Measurements from ENCODE around the gene ACTR1B. TPM values are rescaled to one million over a fixed set of nuclear protein-coding genes. Genes with fewer than 3 reads are reported as not detected.
"Not testable (repeated sequence)": the region's sequence is repeated elsewhere in the genome, so short reads cannot be mapped to it uniquely, and the experiment has no call there.

Gene ACTR1B
- total and polyA plus RNA-seq, 8 donors = 43.1 to 67.2 (median 51.3) TPM

DNA sequence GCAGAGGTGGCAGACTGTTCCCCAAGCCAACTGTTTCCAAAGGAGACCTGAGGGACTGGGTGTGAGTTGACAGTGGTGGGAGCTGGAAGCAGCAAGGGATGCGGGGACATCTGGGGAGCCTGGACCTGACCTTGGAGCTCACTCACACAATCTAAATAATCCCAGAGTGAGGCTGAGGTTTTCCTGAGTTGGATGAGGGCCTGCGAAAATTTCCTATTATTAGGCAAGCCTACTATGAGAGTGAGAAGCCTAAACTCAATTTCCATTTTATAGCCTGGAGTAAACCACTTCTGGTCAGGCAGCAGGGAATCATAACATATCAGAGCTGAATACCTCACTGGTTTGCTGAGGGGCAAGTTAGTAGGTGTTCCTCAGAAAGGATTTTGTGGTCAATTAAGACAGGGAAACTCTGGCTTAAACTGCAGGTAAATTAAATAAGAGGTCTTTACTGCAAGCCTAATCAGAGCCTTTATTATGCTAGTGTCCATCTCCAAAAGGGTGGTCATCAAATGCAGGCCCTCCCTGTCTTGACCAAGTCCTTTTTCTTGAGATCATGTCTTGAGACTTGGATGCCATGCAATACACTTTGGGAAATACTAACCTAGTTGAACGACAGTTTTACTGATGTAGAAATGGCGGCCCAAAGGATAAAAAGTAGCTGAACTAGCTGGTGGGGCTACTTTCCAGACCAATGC, 19.7 kb downstream of the ACTR1B start:
- DNase-seq (no peak), ATAC-seq (no peak)
- no peaks in the 10 kb centered on the region for H3K9me3 ChIP-seq
- peaks cover 6 to 21% of the 10 kb centered on the region in 2 donors for H3K4me1 ChIP-seq
- peaks cover 0 to 6% of the 10 kb centered on the region in 2 donors for H3K27me3 ChIP-seq
- H3K4me3 ChIP-seq = no peak overlapping the region
- H3K36me3 ChIP-seq = peaks cover 0 to 20% of the 10 kb centered on the region in 2 donors
- intact Hi-C loops (cut with DNase I) = no loop called here
- TF ChIP-seq, protein P1, sequence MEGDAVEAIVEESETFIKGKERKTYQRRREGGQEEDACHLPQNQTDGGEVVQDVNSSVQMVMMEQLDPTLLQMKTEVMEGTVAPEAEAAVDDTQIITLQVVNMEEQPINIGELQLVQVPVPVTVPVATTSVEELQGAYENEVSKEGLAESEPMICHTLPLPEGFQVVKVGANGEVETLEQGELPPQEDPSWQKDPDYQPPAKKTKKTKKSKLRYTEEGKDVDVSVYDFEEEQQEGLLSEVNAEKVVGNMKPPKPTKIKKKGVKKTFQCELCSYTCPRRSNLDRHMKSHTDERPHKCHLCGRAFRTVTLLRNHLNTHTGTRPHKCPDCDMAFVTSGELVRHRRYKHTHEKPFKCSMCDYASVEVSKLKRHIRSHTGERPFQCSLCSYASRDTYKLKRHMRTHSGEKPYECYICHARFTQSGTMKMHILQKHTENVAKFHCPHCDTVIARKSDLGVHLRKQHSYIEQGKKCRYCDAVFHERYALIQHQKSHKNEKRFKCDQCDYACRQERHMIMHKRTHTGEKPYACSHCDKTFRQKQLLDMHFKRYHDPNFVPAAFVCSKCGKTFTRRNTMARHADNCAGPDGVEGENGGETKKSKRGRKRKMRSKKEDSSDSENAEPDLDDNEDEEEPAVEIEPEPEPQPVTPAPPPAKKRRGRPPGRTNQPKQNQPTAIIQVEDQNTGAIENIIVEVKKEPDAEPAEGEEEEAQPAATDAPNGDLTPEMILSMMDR (IDR thresholded peaks at IDR 0.05) = no peak
- H3K27ac ChIP-seq = peak overlapping the region in 1 of 2 donors; percentile 95

DNA sequence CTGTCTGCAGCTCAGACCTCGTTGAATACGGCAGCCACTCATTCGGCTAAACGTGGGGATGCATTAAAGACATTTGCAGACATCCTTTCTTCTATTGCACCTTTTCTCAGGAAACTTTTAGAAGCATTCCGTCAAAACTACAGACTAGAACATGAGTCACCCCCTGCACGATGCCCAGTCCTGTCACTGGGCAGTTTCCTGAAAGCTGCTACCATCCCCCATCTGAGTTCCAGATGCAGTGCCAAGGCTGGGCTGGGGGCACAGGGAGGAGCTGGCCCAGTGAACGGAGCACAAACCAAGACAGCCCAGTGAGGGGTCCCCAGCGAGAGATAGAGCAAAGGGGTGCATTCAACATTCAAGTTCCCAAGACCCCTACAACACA, 37.8 kb downstream of the ACTR1B start:
- ATAC-seq; H3K36me3 ChIP-seq; H3K4me1 ChIP-seq; DNase-seq; H3K27ac ChIP-seq; H3K4me3 ChIP-seq; H3K9me3 ChIP-seq; H3K27me3 ChIP-seq; intact Hi-C loops (cut with DNase I): not testable (repeated sequence)

DNA sequence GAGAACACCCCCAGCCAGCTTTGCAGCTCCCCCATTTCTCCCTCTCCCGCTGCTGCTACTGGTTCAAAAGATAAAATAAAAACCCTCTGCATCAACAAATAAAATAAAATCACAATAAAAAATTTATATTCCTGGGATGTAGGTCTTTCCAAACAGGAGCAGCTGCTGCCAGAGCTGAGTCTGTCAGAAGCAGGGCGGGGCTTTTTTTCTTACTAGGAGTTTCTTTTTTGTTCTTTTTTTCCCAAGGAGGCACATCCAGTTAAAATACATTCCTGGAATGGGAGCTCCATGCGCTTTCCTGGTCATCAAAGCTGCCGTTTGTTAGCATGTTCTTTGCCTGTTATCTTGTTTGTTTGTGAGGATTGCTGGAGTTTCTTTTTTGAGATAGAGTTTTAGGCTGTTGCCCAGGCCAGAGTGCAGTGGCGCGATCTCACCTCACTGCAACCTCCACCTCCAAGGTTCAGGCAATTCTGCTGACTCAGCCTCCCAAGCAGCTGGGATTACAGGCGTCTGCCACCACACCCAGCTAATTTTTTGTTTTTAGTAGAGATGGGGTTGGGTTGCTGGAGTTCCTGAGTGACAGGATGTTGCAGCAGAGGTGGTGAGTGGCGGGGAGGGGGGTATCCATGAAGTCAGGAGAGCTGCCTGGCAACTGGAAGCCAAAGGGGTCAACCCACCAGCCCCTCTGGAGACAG, 38.3 kb downstream of the ACTR1B start:
- intact Hi-C loops (cut with DNase I); H3K9me3 ChIP-seq; H3K27me3 ChIP-seq; ATAC-seq; DNase-seq; H3K4me3 ChIP-seq; H3K4me1 ChIP-seq; H3K36me3 ChIP-seq; H3K27ac ChIP-seq: not testable (repeated sequence)

DNA sequence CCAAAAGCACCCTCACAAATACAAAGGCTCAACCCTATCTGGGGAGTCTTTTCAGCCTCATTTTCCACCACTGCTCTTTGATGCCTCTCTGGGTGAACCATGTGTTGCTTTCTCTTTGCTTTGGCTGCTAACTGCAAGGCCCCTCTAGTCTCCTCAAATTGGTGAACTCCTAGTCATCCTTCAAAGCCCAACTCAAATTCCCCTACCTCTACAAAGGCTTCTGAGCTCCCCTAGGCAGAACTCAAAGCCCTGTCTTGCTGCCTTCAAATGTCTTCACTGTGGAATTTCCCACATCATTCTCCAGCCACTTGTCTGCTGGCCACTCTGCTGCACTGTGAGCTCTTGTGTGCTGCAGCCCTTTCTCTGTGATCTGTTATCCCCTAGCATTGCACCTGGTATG, 40.9 kb downstream of the ACTR1B start:
- ATAC-seq; H3K36me3 ChIP-seq; H3K9me3 ChIP-seq; DNase-seq; H3K4me1 ChIP-seq; H3K27me3 ChIP-seq; H3K27ac ChIP-seq; H3K4me3 ChIP-seq; intact Hi-C loops (cut with DNase I): not testable (repeated sequence)

DNA sequence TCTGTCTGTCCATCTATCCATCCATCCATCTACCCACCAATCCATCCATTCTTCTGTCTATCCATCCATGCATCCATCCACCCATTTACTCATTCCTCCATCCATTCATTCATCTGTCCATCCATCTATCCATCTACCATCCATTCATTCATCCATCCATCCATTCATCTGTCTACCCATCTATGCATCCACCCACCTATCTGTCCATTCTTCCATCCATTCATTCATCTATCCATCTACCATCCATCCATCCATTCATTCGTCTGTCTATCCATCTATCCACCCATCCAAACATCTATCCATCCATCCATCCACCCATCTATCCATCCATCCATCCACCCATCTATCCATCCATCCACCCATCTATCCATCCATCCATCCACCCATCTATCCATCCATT, 43.4 kb downstream of the ACTR1B start:
- ATAC-seq; H3K27me3 ChIP-seq; H3K9me3 ChIP-seq; H3K4me3 ChIP-seq; H3K27ac ChIP-seq; H3K36me3 ChIP-seq; H3K4me1 ChIP-seq; DNase-seq; intact Hi-C loops (cut with DNase I): not testable (repeated sequence)

DNA sequence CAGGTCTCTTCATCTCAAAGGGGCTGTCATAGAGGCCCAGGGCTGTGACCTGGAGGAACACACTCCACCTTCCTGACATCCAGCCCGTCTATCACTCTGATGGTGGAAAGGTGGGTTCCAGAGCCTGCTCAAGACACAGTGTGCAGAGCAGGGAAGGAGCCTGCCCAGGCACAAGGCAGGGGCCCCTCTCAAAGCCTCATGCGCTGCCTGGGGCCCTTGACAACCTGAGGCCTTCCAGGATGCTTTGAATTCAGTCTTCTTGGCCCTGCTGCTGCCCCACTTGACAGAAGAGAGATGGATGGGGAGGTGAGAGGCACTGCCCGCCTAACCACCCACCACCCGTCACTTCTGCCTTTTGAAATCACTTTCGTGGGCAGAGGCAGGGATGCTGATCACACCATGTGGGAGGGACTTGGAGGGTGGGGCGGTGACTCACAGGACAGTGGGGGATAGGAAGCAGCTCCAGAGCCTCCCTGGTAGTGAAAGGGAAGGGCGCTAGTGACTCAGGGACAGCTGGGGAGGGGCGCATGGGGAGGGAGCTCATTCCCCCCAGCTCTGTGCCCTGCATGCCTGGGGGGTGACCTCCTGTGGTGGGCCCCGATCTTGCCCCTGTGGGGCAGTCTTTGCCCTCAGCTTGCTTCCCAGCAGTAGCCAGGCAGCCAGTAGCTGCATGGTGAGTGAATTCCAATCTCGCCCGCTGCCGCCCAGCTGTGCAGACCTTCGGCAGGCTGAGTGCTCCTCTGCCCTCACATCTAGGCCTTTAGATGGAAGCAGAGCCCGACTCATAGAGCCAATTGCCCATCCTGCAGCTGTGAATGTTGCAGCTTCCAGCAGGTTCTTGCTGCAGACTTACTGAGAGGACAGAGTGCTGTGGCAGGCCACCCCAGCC, 44.7 kb downstream of the ACTR1B start:
- intact Hi-C loops (cut with DNase I); H3K4me1 ChIP-seq; H3K27ac ChIP-seq; H3K36me3 ChIP-seq; DNase-seq; H3K9me3 ChIP-seq; H3K4me3 ChIP-seq; H3K27me3 ChIP-seq: not testable (repeated sequence)
- ATAC-seq = peak; percentile 52

DNA sequence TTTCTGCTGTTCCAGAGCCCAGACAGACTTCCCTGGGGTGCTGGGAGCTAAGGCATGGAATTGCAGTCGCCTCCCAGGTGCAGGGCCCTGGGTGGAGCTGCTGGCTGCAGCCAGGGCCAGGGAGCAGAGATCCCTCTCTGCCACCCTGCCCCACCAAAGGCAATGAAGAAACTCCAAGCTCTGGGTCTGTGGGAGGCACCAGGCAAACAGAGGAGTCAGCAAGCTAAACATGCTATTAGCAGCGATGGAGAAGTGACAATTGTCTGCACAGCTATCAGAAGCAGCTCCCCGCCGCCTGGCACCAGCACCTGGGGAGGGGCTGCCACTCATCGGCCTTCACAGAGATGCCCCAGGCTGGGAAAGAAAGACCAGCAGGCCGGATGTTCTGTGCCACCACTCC, 45.9 kb downstream of the ACTR1B start:
- TF ChIP-seq, protein P1 (IDR thresholded peaks at IDR 0.05) = no peak
- no peaks in the 10 kb centered on the region for H3K4me1 ChIP-seq
- intact Hi-C loops (cut with DNase I) = no loop called here
- H3K4me3 ChIP-seq = no peak overlapping the region
- DNase-seq (no peak), ATAC-seq (no peak)
- no peaks in the 10 kb centered on the region for H3K36me3 ChIP-seq
- H3K27ac ChIP-seq = no peak overlapping the region
- no peaks in the 10 kb centered on the region for H3K27me3 ChIP-seq
- H3K9me3 ChIP-seq = no peaks in the 10 kb centered on the region

DNA sequence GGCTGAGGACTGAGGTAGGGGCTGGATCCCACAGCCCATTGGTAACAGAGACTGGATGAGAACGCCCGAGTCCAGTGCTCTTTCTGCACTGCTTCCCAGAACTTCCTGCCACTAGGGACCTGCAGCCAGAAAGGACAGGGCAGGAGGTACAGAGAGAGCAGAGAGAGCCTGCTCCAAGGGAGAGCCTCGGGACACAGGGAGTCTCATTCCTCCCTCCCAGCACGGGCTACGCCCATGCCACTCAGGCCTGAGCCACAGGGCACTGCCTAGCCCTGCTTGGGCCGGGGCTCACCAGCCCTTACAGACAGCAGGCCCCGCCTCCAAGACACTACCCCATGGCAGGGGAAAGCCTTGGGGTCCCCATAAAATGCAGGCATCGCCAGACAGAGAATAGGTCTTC, 48.1 kb downstream of the ACTR1B start:
- intact Hi-C loops (cut with DNase I); DNase-seq; H3K9me3 ChIP-seq; H3K4me1 ChIP-seq; H3K27me3 ChIP-seq; H3K4me3 ChIP-seq; ATAC-seq; H3K27ac ChIP-seq; H3K36me3 ChIP-seq: not testable (repeated sequence)

DNA sequence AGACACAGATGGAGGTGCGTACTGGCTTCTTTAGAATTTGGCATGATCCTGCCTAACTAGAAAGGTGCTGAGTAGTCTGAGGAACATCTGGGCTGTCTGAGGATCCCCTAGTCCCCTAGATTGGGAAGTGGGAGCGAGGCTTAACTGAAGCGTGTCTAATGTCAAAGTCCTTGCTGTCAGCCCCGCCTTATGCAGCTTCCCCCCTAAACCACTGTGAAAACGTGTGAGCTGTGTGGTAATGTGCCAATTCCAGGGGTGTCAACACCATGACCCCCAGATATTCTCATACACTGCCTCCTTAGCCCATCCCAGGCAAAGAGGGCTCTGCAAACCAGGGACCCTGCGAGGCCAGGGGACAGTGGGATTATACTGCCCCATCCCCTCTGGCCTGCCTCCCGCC, 51.9 kb downstream of the ACTR1B start:
- H3K27me3 ChIP-seq; H3K9me3 ChIP-seq; H3K27ac ChIP-seq; intact Hi-C loops (cut with DNase I); H3K36me3 ChIP-seq; ATAC-seq; H3K4me1 ChIP-seq; DNase-seq; H3K4me3 ChIP-seq: not testable (repeated sequence)

DNA sequence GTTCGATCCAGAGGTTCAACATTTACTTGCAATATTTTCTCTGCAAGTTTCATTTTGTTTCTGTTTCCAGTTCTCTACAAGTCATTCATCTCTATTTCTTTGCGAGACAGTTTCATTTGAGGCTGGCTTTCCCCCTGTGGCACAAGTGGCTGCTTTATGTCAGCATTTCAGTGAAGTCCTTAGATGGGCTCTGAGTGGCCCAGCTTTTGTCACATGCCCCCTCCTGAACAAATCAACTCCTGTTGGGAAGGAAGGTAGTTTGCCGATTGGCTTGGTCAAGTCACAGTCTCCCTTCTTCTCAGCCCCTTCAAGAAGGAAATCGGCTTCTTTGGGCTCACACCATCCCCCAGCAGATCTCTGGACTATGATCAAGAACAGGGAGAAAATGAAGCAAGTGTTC, 55.1 kb downstream of the ACTR1B start:
- H3K4me1 ChIP-seq; H3K27me3 ChIP-seq; DNase-seq; H3K36me3 ChIP-seq; intact Hi-C loops (cut with DNase I); H3K27ac ChIP-seq; H3K9me3 ChIP-seq; ATAC-seq; H3K4me3 ChIP-seq: not testable (repeated sequence)

Measured in left lung (tissue), 10 donors.